GM21447 (cell line): Measurements from ENCODE around the gene TBC1D8.

ENCODE experiments used
- ATAC-seq: cut with Tn5 transposase; IDR thresholded peaks from one replicate; pipeline ENCODE4 v1.9.1; 2021; ENCODE audit not compliant: unreplicated experiment

TBC1D8 gene

DNA sequence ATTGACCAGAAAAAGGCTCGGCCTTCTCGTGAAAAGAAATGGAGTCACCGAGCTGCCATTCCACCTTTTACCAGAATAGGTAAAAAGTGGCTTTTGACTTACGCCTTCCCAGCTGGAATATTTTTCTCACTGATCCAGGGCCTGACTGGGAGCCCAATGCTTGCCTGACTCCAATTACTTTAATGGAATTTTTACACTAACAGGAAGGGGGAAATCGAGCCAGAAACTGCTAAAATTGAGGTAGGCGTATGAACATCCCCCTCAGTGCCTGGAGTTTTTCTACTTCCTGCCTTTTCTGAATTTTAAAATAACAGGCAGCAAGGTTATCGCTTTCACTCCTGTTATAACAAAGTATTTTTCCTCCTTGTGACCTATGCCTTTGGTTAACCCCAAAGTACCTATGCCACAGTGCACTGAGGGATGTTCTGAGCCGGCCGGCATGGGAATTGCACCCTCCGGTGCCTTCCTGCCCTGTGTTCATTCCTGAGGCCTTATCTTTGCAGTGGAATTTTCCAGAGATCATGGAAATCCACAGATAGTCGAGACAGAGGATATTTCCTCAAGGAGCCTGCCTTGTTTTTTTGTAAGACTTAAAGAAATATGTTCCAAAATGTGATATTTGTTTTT is 167.4 kb downstream of the TBC1D8 start:
- no peak for ATAC-seq

- ATAC-seq = no peak
Measured at GRCh38 chr2:100983201-100983600, 168.0 kb downstream of the TBC1D8 start.

DNA sequence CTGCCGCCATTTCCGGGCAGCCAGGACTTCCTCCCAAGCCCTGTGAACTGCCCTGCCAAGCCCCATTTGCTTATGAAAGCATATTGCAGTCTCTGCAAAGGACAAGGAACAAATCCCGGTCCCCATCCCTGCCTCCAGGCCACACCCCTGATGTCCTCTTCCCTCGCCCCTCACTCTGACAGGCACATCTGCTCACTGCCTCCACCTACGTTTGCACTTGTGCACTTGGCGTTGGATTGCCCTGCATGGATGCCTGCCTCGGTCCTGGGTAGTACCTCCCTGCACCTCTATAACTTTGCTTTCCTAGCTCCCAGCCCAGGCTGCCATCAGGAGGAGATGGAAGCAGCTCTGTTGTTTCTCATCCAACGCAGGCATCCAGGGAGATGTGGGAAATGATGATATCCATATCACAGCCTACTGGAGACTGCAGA is 168.7 kb downstream of the TBC1D8 start:
- ATAC-seq = no peak

- no peak for ATAC-seq
Measured at GRCh38 chr2:100981011-100981410, 170.2 kb downstream of the TBC1D8 start.

- no peak for ATAC-seq
Measured at GRCh38 chr2:100980046-100980445, 171.1 kb downstream of the TBC1D8 start.

- no peak for ATAC-seq
Measured at GRCh38 chr2:100978582-100979191, 172.5 kb downstream of the TBC1D8 start.

DNA sequence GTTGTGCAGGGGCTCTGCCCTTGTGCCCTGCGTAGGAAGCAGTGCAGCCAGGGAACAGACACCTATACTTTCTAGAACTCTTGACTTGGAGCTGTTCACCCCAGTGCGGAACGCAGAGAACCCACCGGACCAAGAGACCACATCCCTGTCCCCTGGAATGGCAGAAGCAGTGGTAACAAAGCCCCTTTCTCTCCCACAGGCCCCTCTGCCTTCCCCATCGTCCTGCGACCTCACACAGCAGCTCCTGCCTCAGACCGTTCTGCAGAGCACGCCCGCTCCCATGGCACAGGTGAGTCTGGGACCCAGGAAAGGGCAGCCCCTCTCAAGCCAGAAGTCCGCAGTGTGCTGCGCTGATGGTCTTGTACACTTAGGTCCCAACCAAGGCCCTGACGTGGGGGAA is 173.7 kb downstream of the TBC1D8 start:
- ATAC-seq = no peak

DNA sequence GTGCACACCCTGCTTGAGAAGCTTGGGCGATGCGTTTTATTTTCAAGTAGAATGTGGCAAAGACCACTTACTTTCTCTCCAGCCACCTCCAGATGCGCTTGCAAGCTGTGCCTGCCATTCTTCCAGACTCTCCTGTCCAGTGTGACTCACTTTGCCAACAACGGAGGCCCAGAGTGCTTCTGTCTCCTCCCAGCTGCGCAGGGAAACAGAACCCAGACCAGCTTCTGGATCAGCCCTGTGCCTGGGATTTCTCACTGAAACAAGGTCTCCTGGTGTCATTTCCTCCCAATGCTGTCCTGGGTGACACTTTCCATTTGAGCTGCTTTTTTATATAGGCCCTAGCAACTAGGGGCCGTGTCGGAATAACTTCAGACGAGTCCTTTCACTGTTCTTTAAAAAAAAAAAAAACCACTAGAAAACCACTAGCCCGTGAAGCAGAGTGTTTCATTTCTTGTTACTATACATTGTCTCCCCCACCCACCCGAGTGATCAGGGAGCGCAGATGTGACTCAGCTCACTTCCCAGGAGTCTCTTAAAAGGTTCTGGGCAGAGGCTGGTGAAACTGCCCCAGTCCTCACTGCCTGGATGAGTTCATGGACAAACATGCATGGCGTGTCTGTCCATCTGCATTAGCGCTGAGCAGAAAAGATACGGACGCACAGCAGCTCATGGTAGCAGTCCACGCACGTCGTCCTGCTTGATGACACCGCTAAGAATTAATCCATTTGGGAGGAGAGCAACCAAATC is 174.4 kb downstream of the TBC1D8 start:
- peak; percentile 86 for ATAC-seq

DNA sequence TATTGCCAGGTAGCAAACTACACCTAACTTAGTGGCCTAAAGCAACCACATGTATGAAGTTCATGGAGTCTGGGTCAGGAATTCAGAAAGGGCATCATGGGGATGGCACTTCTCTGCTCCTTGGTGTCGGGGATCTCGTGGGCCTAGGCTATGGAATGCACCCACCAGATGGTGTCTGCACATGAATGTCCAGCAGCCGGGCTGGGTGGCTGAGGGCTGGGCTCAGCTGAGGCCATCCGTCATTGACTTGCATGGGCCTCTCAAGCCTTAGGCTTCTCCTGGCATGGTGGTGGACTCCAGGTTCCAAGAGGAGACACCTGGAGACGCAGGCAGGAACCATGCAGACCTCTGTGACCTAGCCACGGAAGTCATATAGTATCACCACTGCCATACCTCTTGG is 175.1 kb downstream of the TBC1D8 start:
- no peak for ATAC-seq

- ATAC-seq = no peak
Measured at GRCh38 chr2:100975521-100975785, 175.7 kb downstream of the TBC1D8 start.

DNA sequence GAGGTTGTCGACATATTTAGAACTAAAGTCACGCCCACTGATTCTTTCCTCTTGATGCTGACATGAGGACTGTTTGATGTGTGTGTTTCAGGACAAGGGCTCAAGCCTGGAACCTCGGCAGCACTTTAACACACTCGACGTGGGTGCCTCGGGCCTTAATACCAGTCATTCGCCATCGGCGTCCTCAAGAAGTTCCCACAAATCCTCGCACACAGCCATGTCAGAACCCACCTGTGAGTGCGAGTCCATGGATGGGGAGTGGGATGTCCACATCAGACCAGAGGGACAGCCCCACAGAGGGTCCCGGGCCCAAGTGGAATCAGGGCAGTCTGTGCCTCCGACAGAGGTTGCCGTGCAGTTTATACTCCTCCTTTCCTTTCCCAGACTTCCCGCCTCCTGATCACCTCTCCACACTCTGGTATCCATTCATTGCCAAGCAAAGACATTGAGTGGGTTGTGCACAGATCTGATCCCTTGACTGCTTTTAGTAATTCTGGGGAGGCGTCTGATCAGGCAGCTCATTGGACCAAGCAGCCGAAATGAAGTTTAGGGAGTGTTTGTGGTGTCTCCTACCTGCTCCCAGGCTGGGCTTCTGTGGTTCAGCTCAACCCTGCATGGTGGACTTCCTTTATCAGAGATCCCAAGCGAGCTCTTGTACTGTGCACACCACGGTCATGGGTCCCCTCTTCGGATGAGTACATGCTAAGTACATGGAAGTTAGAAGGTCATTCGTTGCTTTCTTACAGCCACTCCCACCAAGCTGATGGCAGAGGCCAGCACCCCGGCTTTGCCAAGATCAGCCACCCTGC is 176.3 kb downstream of the TBC1D8 start:
- no peak for ATAC-seq

GRCh38 chr2:100972452-100972851 is 178.7 kb downstream of the TBC1D8 start:
- no peak for ATAC-seq

GRCh38 chr2:100971221-100971620 is 180.0 kb downstream of the TBC1D8 start:
- no peak for ATAC-seq

- no peak for ATAC-seq
Measured at GRCh38 chr2:100969998-100970397, 181.2 kb downstream of the TBC1D8 start.

- no peak for ATAC-seq
Measured at GRCh38 chr2:100968146-100969145, 182.7 kb downstream of the TBC1D8 start.

DNA sequence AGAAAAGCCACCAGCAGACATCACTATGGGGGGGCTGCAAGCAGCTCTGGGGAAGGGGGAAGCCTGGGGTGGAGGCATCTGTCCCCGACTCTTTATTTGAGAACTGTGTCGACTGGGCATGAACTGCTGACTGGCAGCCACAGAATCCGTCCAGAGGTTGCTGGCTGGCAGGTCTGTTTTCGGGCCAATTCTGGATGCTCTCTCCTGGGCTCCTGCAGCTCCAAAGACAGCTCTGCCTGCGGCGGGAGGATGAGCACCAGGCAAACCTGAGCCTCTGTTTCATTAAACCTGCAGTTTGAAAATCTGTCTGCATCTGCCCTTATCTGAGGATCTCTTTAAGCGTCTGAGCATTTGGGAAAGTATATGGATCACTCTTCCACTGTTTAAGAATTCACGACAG is 183.5 kb downstream of the TBC1D8 start:
- no peak for ATAC-seq

- no peak for ATAC-seq
Measured at GRCh38 chr2:100965596-100965995, 185.6 kb downstream of the TBC1D8 start.

DNA sequence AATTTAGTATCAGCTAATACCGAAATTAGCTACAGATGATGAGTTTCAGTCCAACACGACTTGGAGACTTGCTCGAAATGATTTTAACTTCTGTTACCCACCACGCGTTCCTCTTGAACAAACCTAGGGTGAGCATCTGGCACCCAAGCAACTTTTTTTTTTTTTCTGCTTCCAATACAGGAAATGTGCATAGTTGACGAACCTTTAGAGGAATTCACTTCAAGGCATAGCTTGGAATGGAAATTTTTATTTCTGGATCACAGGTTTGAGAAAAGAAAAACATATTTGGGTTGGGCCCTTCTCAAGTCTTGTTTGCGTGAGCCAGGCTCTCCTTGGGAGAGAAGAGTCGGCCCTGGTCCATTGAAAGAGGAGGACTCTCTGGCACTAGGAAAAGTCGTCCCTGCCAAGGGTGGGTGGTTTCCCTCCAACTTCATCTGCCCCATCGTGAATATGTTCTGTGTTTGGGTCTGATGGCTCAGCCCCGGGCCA is 186.5 kb downstream of the TBC1D8 start:
- ATAC-seq = no peak

DNA sequence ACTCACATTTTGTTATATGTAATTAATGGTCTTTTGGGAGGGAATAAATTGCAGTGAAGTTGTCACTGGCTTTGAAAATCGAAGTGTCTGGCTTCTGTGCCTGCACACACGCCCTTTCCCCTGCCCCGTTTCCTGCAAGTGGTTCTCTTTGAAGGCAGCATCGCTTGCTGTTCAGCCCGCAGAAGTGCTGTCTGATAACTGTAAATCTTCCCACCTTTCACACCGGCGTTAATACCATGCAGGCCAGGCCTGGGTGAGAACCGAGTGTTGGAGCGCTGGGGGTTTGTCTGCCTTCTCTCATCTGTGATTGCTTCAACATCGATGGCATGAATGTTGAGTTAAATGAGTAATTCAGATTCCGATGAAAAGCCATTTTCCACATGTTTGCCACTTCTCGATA is 187.0 kb downstream of the TBC1D8 start:
- no peak for ATAC-seq

- ATAC-seq = no peak
Measured at GRCh38 chr2:100963026-100963375, 188.2 kb downstream of the TBC1D8 start.
